Mesenchymal stem cell (in vitro differentiated cells and primary cell): Measurements from ENCODE around the gene RSPH1.

Experiments
- DNase-seq: peaks from one replicate; pipeline ENCODE4 v3.0.0-alpha.2; 2013
- H2AFZ ChIP-seq: one replicate; pipeline ENCODE4 v1.6.1; 2013; ENCODE audit warnings: low read depth, mild to moderate bottlenecking, control low read depth, inconsistent platforms, low read length, moderate library complexity
- H2AK5ac ChIP-seq: 2 replicates; pipeline ENCODE4 v1.6.1; 2013; ENCODE audit warnings: low read length, moderate library complexity, mild to moderate bottlenecking, inconsistent platforms; ENCODE audit not compliant: severe bottlenecking
- H2BK120ac ChIP-seq: one replicate; pipeline ENCODE4 v1.6.1; 2013; ENCODE audit warnings: low read depth, mild to moderate bottlenecking, inconsistent platforms, low read length, moderate library complexity
- H2BK12ac ChIP-seq, 2 experiments: one replicate each; pipeline ENCODE4 v1.6.1; 2013; ENCODE audit warnings: inconsistent platforms in 2 of 2, low read length in 2 of 2, mild to moderate bottlenecking in 2 of 2, moderate library complexity in 2 of 2, control low read depth in 1 of 2
- H2BK15ac ChIP-seq: one replicate; pipeline ENCODE4 v1.6.1; 2013; ENCODE audit warnings: mild to moderate bottlenecking, low read depth, inconsistent platforms; ENCODE audit not compliant: poor library complexity, severe bottlenecking
- H2BK5ac ChIP-seq: 2 replicates; pipeline ENCODE4 v1.6.1; 2013; ENCODE audit warnings: low read depth, mild to moderate bottlenecking, low read length, control low read depth, inconsistent platforms; ENCODE audit not compliant: poor library complexity, severe bottlenecking
- H3K14ac ChIP-seq, 2 experiments: one replicate each; pipeline ENCODE4 v1.6.1; 2013; ENCODE audit warnings: inconsistent platforms in 2 of 2, low read length in 2 of 2, control low read depth in 1 of 2, mild to moderate bottlenecking in 1 of 2, moderate library complexity in 1 of 2
- H3K18ac ChIP-seq, 2 experiments: one replicate each; pipeline ENCODE4 v1.6.1; 2013; ENCODE audit warnings: inconsistent platforms in 2 of 2, low read length in 2 of 2, control low read depth in 1 of 2, low read depth in 1 of 2, mild to moderate bottlenecking in 1 of 2
- H3K23ac ChIP-seq, 2 experiments: one replicate each; pipeline ENCODE4 v1.6.1; 2013; ENCODE audit warnings: inconsistent platforms in 2 of 2, low read length in 2 of 2, mild to moderate bottlenecking in 2 of 2, moderate library complexity in 2 of 2, control low read depth in 1 of 2
- H3K27ac ChIP-seq: 2 replicates; pipeline ENCODE4 v1.5.1; 2013; ENCODE audit warnings: mild to moderate bottlenecking, moderate library complexity, low read length, control low read depth, inconsistent platforms; ENCODE audit not compliant: poor library complexity, severe bottlenecking
- H3K27me3 ChIP-seq, 2 experiments: 2 replicates each; pipeline versions ENCODE4 v1.6.1 to v1.7.0; 2013; ENCODE audit warnings: low read length in 2 of 2, mild to moderate bottlenecking in 2 of 2, moderate library complexity in 2 of 2, control low read depth in 1 of 2, inconsistent platforms in 1 of 2; ENCODE audit not compliant: control insufficient read depth in 1 of 2, insufficient read depth in 1 of 2
- H3K36me3 ChIP-seq, 2 experiments: 2 replicates each; pipeline versions ENCODE4 v1.6.1 to v1.7.0; 2013; ENCODE audit warnings: low read length in 2 of 2, control low read depth in 1 of 2, inconsistent platforms in 1 of 2, low read depth in 1 of 2, mild to moderate bottlenecking in 1 of 2; ENCODE audit not compliant: insufficient read depth in 2 of 2, control insufficient read depth in 1 of 2
- H3K4ac ChIP-seq, 2 experiments: one replicate each; pipeline ENCODE4 v1.6.1; 2013; ENCODE audit warnings: inconsistent platforms in 2 of 2, low read length in 2 of 2, mild to moderate bottlenecking in 2 of 2, moderate library complexity in 2 of 2, control low read depth in 1 of 2, low read depth in 1 of 2
- H3K4me1 ChIP-seq: 2 replicates; pipeline ENCODE4 v1.6.1; 2013; ENCODE audit warnings: low read depth, low read length, control low read depth; ENCODE audit not compliant: control insufficient read depth, insufficient read depth
- H3K4me2 ChIP-seq: 2 replicates; pipeline ENCODE4 v1.6.1; 2013; ENCODE audit warnings: low read length, mild to moderate bottlenecking, inconsistent platforms; ENCODE audit not compliant: poor library complexity, severe bottlenecking
- H3K4me3 ChIP-seq, 2 experiments: 2 replicates each; pipeline versions ENCODE4 v1.5.1 to v1.7.0; 2013; ENCODE audit warnings: low read length in 2 of 2, mild to moderate bottlenecking in 2 of 2, control low read depth in 1 of 2, low read depth in 1 of 2; ENCODE audit not compliant: insufficient read depth in 1 of 2
- H3K79me1 ChIP-seq: replicated peaks from 2 replicates; pipeline ENCODE4 v1.6.1; 2013; ENCODE audit warnings: mild to moderate bottlenecking, control low read depth, low read length, inconsistent platforms; ENCODE audit not compliant: poor library complexity, severe bottlenecking
- H3K9ac ChIP-seq: 2 replicates; pipeline ENCODE4 v1.7.0; 2013; ENCODE audit warnings: mild to moderate bottlenecking, low read length, moderate library complexity
- H3K9me3 ChIP-seq: 2 replicates; pipeline ENCODE4 v1.7.0; 2013; ENCODE audit warnings: mild to moderate bottlenecking, low read length; ENCODE audit not compliant: control insufficient read depth
- H4K8ac ChIP-seq: one replicate; pipeline ENCODE4 v1.6.1; 2013; ENCODE audit warnings: inconsistent platforms, mild to moderate bottlenecking, low read length, moderate library complexity
- H4K91ac ChIP-seq: one replicate; pipeline ENCODE4 v1.6.1; 2013; ENCODE audit warnings: mild to moderate bottlenecking, low read length, inconsistent platforms
- WGBS: methylation state at CpG from one replicate; pipeline ENCODE4 v1.1.7; 2013; ENCODE audit warnings: mixed read lengths; 5-methylcytosine and 5-hydroxymethylcytosine counted together

RSPH1 gene

GRCh38 chr21:42439284-42440186 is 56.5 kb downstream of the RSPH1 start:
- Histone ChIP-seq H3K14ac (peak overlapping the region in 1 of 2 experiments; percentile 30), H4K8ac (no peak overlapping the region), H3K27me3 (peaks cover 9 to 14% of the 10 kb centered on the region in 2 experiments), H3K23ac (no peak overlapping the region), H3K27ac (no peak overlapping the region), H3K4me1 (peaks cover 7% of the 10 kb centered on the region), H3K18ac (no peak overlapping the region), H2AFZ (no peak overlapping the region), H3K4me2 (no peak overlapping the region), H2AK5ac (no peak overlapping the region), H2BK12ac (no peak overlapping the region), H3K9me3 (no peaks in the 10 kb centered on the region), H3K4me3 (peak overlapping the region in 1 of 2 experiments; percentile 23), H2BK120ac (no peak overlapping the region), H3K36me3 (no peaks in the 10 kb centered on the region), H3K79me1 (no peaks in the 10 kb centered on the region), H3K9ac (no peak overlapping the region), H2BK5ac (no peak overlapping the region), H4K91ac (no peak overlapping the region), H3K4ac (no peak overlapping the region), H2BK15ac (no peak overlapping the region)
- no peak for DNase-seq
- whole genome bisulfite sequencing: 88% methylated on average over 17 of the region's 17 CpGs

- Histone ChIP-seq H3K4me2 (no peak overlapping the region), H3K27me3 (peaks cover 7 to 20% of the 10 kb centered on the region in 2 experiments), H2BK12ac (no peak overlapping the region), H3K18ac (no peak overlapping the region), H3K4me1 (no peaks in the 10 kb centered on the region), H3K36me3 (no peaks in the 10 kb centered on the region), H4K8ac (no peak overlapping the region), H3K9me3 (no peaks in the 10 kb centered on the region), H3K79me1 (no peaks in the 10 kb centered on the region), H2AK5ac (no peak overlapping the region), H2BK15ac (no peak overlapping the region), H3K27ac (no peak overlapping the region), H3K9ac (no peak overlapping the region), H2AFZ (no peak overlapping the region), H3K14ac (no peak overlapping the region), H2BK120ac (no peak overlapping the region), H3K4ac (no peak overlapping the region), H3K4me3 (no peak overlapping the region), H3K23ac (no peak overlapping the region), H2BK5ac (no peak overlapping the region), H4K91ac (no peak overlapping the region)
- 78% methylated on average over 25 of the region's 25 CpGs for WGBS
- DNase-seq: no peak
These were observed 57.5 kb downstream of the RSPH1 start for GRCh38 chr21:42438316-42439205.

DNA sequence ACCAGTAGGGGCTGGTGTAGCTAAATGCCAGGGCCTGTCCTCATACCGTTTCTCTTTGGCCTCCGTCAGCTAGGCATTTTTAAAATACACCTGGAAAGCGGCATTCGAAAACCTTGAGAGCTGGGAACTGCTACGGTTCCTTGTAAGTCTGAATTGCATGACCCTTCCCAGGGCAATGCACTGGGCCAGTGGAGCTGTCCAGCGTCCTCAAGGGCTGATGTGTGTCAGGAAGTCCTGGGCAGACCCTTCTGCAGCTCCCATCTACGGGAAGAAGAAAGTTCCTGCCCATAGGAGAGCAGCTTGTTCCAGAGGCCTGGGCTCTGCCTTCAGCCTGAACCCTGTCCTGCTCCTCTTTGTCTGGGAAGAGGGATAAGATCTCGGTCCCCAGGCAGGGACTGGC is 58.2 kb downstream of the RSPH1 start:
- DNase-seq: no peak
- no peak overlapping the region for H2AFZ ChIP-seq
- no peak overlapping the region for H3K18ac ChIP-seq
- H4K8ac ChIP-seq: no peak overlapping the region
- no peaks in the 10 kb centered on the region for H3K4me1 ChIP-seq
- H3K4ac ChIP-seq: no peak overlapping the region
- no peak overlapping the region for H2BK5ac ChIP-seq
- H2BK12ac ChIP-seq: no peak overlapping the region
- no peak overlapping the region for H3K14ac ChIP-seq
- H3K9me3 ChIP-seq: peaks cover under 1% of the 10 kb centered on the region
- H3K27ac ChIP-seq: no peak overlapping the region
- no peaks in the 10 kb centered on the region for H3K36me3 ChIP-seq
- H3K4me3 ChIP-seq: no peak overlapping the region
- peaks cover 7 to 15% of the 10 kb centered on the region in 2 experiments for H3K27me3 ChIP-seq
- H3K79me1 ChIP-seq: no peaks in the 10 kb centered on the region
- H2BK15ac ChIP-seq: no peak overlapping the region
- H2BK120ac ChIP-seq: no peak overlapping the region
- H4K91ac ChIP-seq: no peak overlapping the region
- H3K4me2 ChIP-seq: no peak overlapping the region
- no peak overlapping the region for H3K23ac ChIP-seq
- 59% methylated on average over 8 of the region's 8 CpGs for WGBS
- no peak overlapping the region for H3K9ac ChIP-seq
- no peak overlapping the region for H2AK5ac ChIP-seq

GRCh38 chr21:42436914-42437313 is 59.1 kb downstream of the RSPH1 start:
- H3K4ac ChIP-seq: no peak overlapping the region
- no peak overlapping the region for H3K4me2 ChIP-seq

More at GRCh38 chr21:42436914-42437313, 59.1 kb downstream of the RSPH1 start:
- Histone ChIP-seq H3K36me3 (no peaks in the 10 kb centered on the region), H4K91ac (no peak overlapping the region), H2BK12ac (no peak overlapping the region), H3K4me1 (no peaks in the 10 kb centered on the region), H3K79me1 (no peaks in the 10 kb centered on the region), H3K27me3 (peaks cover 3 to 14% of the 10 kb centered on the region in 2 experiments), H4K8ac (no peak overlapping the region), H3K18ac (no peak overlapping the region), H2BK15ac (no peak overlapping the region), H3K9ac (no peak overlapping the region), H3K23ac (no peak overlapping the region), H3K4me3 (no peak overlapping the region), H2AK5ac (no peak overlapping the region), H3K9me3 (peaks cover 10% of the 10 kb centered on the region), H3K27ac (no peak overlapping the region), H2BK5ac (no peak overlapping the region), H2AFZ (no peak overlapping the region), H3K14ac (no peak overlapping the region), H2BK120ac (no peak overlapping the region)
- no peak for DNase-seq
